Loucy (cell line): Measurements from ENCODE around the gene PIEZO1.

Source experiments
- H2AFZ ChIP-seq: fragments of 200-600 bp; sonication (generic); 2 replicates; pipeline ENCODE4 v1.6.0; 2016; ENCODE audit warnings: antibody characterized with exemption, mild to moderate bottlenecking, low read length, moderate library complexity
- H3F3A ChIP-seq: fragments of 200-600 bp; 2 replicates; pipeline ENCODE4 v1.6.0; 2016; ENCODE audit warnings: antibody characterized with exemption, low read depth, mild to moderate bottlenecking
- H3K27me3 ChIP-seq: fragments of 200-600 bp; sonication (generic); 2 replicates; pipeline ENCODE4 v1.6.1; 2014; ENCODE audit warnings: low read length, mild to moderate bottlenecking; ENCODE audit not compliant: insufficient read depth, poor library complexity, severe bottlenecking
- H3K36me3 ChIP-seq: fragments of 200-600 bp; sonication (generic); 2 replicates; pipeline ENCODE4 v1.6.1; 2016; ENCODE audit warnings: low read length; ENCODE audit not compliant: insufficient read depth
- H3K4me1 ChIP-seq: fragments of 200-600 bp; sonication (generic); 2 replicates; pipeline ENCODE4 v1.5.1; 2014; ENCODE audit warnings: low read length, mild to moderate bottlenecking; ENCODE audit not compliant: insufficient read depth, poor library complexity, severe bottlenecking
- H3K4me2 ChIP-seq: fragments of 200-600 bp; sonication (generic); 2 replicates; pipeline ENCODE4 v1.6.0; 2014; ENCODE audit warnings: antibody characterized with exemption, low read length, low read depth, mild to moderate bottlenecking; ENCODE audit not compliant: poor library complexity, severe bottlenecking
- H3K4me3 ChIP-seq: fragments of 200-600 bp; sonication (generic); 2 replicates; pipeline ENCODE4 v1.5.1; 2014; ENCODE audit warnings: low read length, mild to moderate bottlenecking, mixed read lengths; ENCODE audit not compliant: poor library complexity, severe bottlenecking
- H3K79me2 ChIP-seq: fragments of 200-600 bp; sonication (generic); 2 replicates; pipeline ENCODE4 v1.6.1; 2014; ENCODE audit warnings: low read length; ENCODE audit not compliant: insufficient read depth
- H3K9ac ChIP-seq: fragments of 200-600 bp; sonication (generic); 2 replicates; pipeline ENCODE4 v1.6.0; 2014; ENCODE audit warnings: mild to moderate bottlenecking, low read depth, low read length, moderate library complexity; ENCODE audit not compliant: poor library complexity, severe bottlenecking
- H3K9me2 ChIP-seq: fragments of 200-600 bp; sonication (generic); replicated peaks from 2 replicates; pipeline ENCODE4 v1.6.1; 2016; ENCODE audit warnings: low read depth, low read length, mixed read lengths
- H3K9me3 ChIP-seq: fragments of 200-600 bp; sonication (generic); 2 replicates; pipeline ENCODE4 v1.6.1; 2014; ENCODE audit warnings: mild to moderate bottlenecking, antibody characterized with exemption, low read length, low read depth; ENCODE audit not compliant: insufficient read depth
- H4K20me1 ChIP-seq: fragments of 200-600 bp; sonication (generic); 2 replicates; pipeline ENCODE4 v1.6.0; 2014; ENCODE audit warnings: antibody characterized with exemption, low read length, mild to moderate bottlenecking; ENCODE audit not compliant: insufficient read depth, poor library complexity, severe bottlenecking
- CTCF ChIP-seq: fragments of 200-600 bp; sonication (generic); conservative IDR thresholded peaks from 2 replicates; pipeline ENCODE4 v1.5.1; 2014; ENCODE audit warnings: mild to moderate bottlenecking, antibody characterized with exemption, low read length
- EZH2phosphoT487 ChIP-seq: fragments of 200-600 bp; IDR thresholded peaks from 2 replicates; pipeline ENCODE4 v1.6.1; 2018; ENCODE audit warnings: antibody characterized with exemption, mild to moderate bottlenecking, moderate library complexity, borderline replicate concordance

The PIEZO1 gene

GRCh38 chr16:88778271-88778525, 6.8 kb downstream of the PIEZO1 start:
- Histone ChIP-seq H3K9me2 (no peaks in the 10 kb centered on the region), H3K4me2 (no peak overlapping the region), H3K4me3 (no peak overlapping the region), H3K9me3 (no peaks in the 10 kb centered on the region), H3F3A (no peaks in the 10 kb centered on the region), H3K79me2 (peaks cover 94% of the 10 kb centered on the region), H2AFZ (no peak overlapping the region), H3K4me1 (peaks cover 27% of the 10 kb centered on the region), H3K27me3 (no peaks in the 10 kb centered on the region), H4K20me1 (peaks cover 29% of the 10 kb centered on the region), H3K9ac (no peak overlapping the region), H3K36me3 (no peaks in the 10 kb centered on the region)
- TF ChIP-seq CTCF (no peak), EZH2phosphoT487 (no peak)

GRCh38 chr16:88777471-88778270, 7.3 kb downstream of the PIEZO1 start:
- H3K9ac ChIP-seq = no peak overlapping the region
- H3K4me2 ChIP-seq = no peak overlapping the region
- H4K20me1 ChIP-seq = peaks cover 24% of the 10 kb centered on the region

GRCh38 chr16:88775825-88776224, 9.2 kb downstream of the PIEZO1 start:
- Histone ChIP-seq H3K9me2 (no peaks in the 10 kb centered on the region), H3K36me3 (no peaks in the 10 kb centered on the region), H3K4me1 (peaks cover 8% of the 10 kb centered on the region), H3F3A (no peaks in the 10 kb centered on the region), H3K27me3 (no peaks in the 10 kb centered on the region), H4K20me1 (peaks cover 16% of the 10 kb centered on the region), H3K9ac (no peak overlapping the region), H3K79me2 (peaks cover 88% of the 10 kb centered on the region), H3K4me2 (no peak overlapping the region), H3K4me3 (no peak overlapping the region), H2AFZ (no peak overlapping the region), H3K9me3 (no peaks in the 10 kb centered on the region)
- no peak for TF ChIP-seq EZH2phosphoT487
- TF ChIP-seq CTCF = no peak

More at GRCh38 chr16:88777471-88778270, 7.3 kb downstream of the PIEZO1 start:
- no peak overlapping the region for H3K4me3 ChIP-seq
- no peaks in the 10 kb centered on the region for H3K27me3 ChIP-seq
- peaks cover 25% of the 10 kb centered on the region for H3K4me1 ChIP-seq
- no peak for TF ChIP-seq CTCF
- TF ChIP-seq EZH2phosphoT487 = no peak
- no peaks in the 10 kb centered on the region for H3F3A ChIP-seq
- H3K9me2 ChIP-seq = no peaks in the 10 kb centered on the region
- H3K9me3 ChIP-seq = no peaks in the 10 kb centered on the region
- H3K36me3 ChIP-seq = no peaks in the 10 kb centered on the region
- H2AFZ ChIP-seq = no peak overlapping the region
- peaks cover 94% of the 10 kb centered on the region for H3K79me2 ChIP-seq
